SK-N-SH treated with all-trans-retinoic acid at 6 μM for 48 hours (cell line): ENCODE results near the gene PRKAA1.
"Not testable (repeated sequence)": the region's sequence is repeated elsewhere in the genome, so short reads cannot be mapped to it uniquely, and the experiment has no call there.

ENCODE experiments used
- ATAC-seq: fragments of 200-7000 bp; cut with Tn5 transposase; 3 replicates; pipeline ENCODE4 v1.9.1; 2020; ENCODE audit warnings: mild to moderate bottlenecking, moderate library complexity
- ARNTL ChIP-seq: fragments of 450-650 bp; formaldehyde crosslinking; IDR thresholded peaks from 2 replicates; pipeline ENCODE4 v1.5.0; 2020; ENCODE audit warnings: low read depth, mild to moderate bottlenecking, moderate library complexity, borderline replicate concordance
- CREB5 ChIP-seq: fragments of 250-450 bp; sonication (Bioruptor Pico); IDR thresholded peaks from 2 replicates; pipeline ENCODE4 v1.5.1; 2020; ENCODE audit warnings: low read depth, mild to moderate bottlenecking, moderate library complexity
- ESRRG ChIP-seq: fragments of 250-450 bp; sonication (Bioruptor Pico); IDR thresholded peaks from 2 replicates; pipeline ENCODE4 v1.6.1; 2021; ENCODE audit warnings: mild to moderate bottlenecking
- GLIS3 ChIP-seq: fragments of 250-450 bp; sonication (Bioruptor Pico); IDR thresholded peaks from 2 replicates; pipeline ENCODE4 v1.5.0; 2020; ENCODE audit warnings: mild to moderate bottlenecking, moderate library complexity
- TCF4 ChIP-seq: fragments of 250-450 bp; sonication (Bioruptor Pico); IDR thresholded peaks from 2 replicates; pipeline ENCODE4 v1.8.0; 2021; ENCODE audit warnings: mild to moderate bottlenecking, moderate library complexity, borderline replicate concordance
- ZC3H10 ChIP-seq: fragments of 250-450 bp; sonication (Bioruptor Pico); IDR thresholded peaks from 2 replicates; pipeline ENCODE4 v1.5.1; 2021; ENCODE audit warnings: mild to moderate bottlenecking, moderate library complexity
- ZNF565 ChIP-seq: fragments of 450-650 bp; formaldehyde crosslinking; conservative IDR thresholded peaks from 2 replicates; pipeline ENCODE4 v1.5.0; 2020; ENCODE audit warnings: low read depth, mild to moderate bottlenecking, moderate library complexity
- ZNF70 ChIP-seq: fragments of 450-650 bp; formaldehyde crosslinking; IDR thresholded peaks from 2 replicates; pipeline ENCODE4 v1.5.0; 2020; ENCODE audit warnings: mild to moderate bottlenecking, moderate library complexity
- ZNF8 ChIP-seq: fragments of 450-650 bp; formaldehyde crosslinking; IDR thresholded peaks from 2 replicates; pipeline ENCODE4 v1.5.0; 2020; ENCODE audit warnings: mild to moderate bottlenecking, moderate library complexity

PRKAA1 gene

GRCh38 chr5:40716000-40716399, 82.2 kb downstream of the PRKAA1 start:
- ATAC-seq: peak; percentile 72
- TF ChIP-seq ZNF70 (CRISPR knock-in tag): no peak
- no peak for TF ChIP-seq ZC3H10 (CRISPR knock-in tag)
- no peak for TF ChIP-seq TCF4 (CRISPR knock-in tag)
- no peak for TF ChIP-seq ZNF8 (CRISPR knock-in tag)
- TF ChIP-seq GLIS3 (CRISPR knock-in tag): no peak
- no peak for TF ChIP-seq ESRRG (CRISPR knock-in tag)
- no peak for TF ChIP-seq ZNF565 (CRISPR knock-in tag)
- no peak for TF ChIP-seq CREB5 (CRISPR knock-in tag)
- TF ChIP-seq, all 23 proteins: peak for 0

- no peak for ATAC-seq
- TF ChIP-seq ARNTL (no peak), ZC3H10 (CRISPR knock-in tag) (no peak)
Observed at GRCh38 chr5:40714001-40714400, 84.2 kb downstream of the PRKAA1 start.

- not testable (repeated sequence) for ATAC-seq
Observed at GRCh38 chr5:40710575-40710974, 87.6 kb downstream of the PRKAA1 start.
